Stimulated activated CD4-positive, alpha-beta T cell treated with anti-CD3 and anti-CD28 coated beads, TNF-alpha, amount 100 ng/mL, for 4 hours (primary cell): ENCODE measurements around the gene FRMD4B.
"Not testable (repeated sequence)": the region's sequence is repeated elsewhere in the genome, so short reads cannot be mapped to it uniquely, and the experiment has no call there.

Source experiments
- DNase-seq, 3 experiments: peaks; one replicate each; pipeline ENCODE4 v3.0.0-alpha.2; 2020; ENCODE audit warnings: low read depth in 3 of 3

The FRMD4B gene

DNA sequence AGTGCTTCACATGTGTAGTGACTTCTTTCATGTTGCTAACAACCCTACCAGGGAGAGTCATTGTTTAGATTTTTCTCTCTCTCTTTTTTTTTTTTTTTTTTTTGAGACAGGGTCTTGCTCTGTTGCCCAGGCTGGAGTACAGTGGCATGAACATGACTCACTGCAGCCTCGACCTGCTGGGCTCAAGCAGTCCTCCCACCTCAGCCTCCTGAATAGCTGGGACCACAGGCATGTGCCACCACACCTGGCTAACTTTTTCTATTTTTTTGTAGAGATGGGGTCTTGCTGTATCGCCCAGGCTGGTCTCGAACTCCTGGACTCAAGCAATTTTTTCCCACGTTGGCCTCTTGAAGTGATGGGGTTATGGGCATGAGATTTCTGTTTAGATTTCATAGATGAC, 63.4 kb downstream of the FRMD4B start:
- DNase-seq, result not testable (repeated sequence)

DNA sequence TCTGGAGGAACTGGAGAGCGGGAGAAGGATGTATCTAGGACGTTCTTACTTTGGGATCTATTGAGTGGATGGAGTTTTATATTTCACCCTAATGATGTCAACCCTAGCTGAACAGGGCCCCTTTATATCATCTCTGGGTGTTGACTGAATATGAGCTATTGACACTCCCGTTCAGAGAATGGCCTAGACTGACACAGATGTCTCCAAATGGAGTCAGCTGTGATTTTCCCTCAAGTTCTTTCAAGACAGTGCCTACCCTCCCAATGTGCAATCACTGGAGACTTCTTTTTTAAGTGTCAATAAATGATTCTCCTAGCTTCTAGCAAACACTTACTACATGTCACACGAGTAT, 63.8 kb downstream of the FRMD4B start:
- DNase-seq, result no peak

DNA sequence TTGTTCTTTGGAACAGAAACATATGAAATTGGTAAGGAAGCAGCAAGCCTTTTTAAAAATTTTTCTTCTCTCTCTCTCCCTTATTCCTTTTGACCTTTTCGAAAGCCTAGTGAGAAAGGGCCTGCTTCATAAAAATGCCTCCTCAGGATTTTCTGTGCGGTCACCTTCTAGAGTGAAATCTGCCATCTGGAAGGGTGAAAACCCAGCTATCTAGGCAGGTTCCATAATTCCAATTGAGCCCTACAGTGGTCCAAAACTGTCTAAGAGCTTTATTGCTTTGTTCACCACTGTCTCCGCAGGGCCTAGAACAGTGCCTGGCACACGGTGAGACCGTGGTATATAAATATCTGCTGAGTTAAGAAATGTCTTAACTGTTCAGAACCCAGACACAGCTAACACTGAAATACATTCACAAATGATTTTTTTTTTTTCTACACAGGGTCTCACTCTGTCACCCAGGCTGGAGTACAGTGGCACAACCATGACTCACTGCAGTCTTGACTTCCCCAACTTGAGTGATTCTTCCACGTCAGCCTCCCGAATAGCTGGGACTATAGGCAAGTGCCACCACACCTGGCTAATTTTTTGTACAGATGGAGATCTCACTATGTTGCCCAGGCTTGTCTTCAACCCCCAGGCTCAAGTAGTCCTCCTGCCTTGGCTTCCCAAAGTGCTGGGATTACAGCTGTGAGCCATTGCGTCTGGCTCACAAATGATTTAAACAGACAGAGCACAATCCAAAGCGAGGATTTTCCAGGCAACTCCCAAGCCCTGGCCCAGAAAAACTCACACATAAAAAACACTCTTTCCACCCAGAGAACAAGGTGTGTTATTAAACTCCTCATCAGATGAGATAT, 64.4 kb downstream of the FRMD4B start:
- no peak for DNase-seq

DNA sequence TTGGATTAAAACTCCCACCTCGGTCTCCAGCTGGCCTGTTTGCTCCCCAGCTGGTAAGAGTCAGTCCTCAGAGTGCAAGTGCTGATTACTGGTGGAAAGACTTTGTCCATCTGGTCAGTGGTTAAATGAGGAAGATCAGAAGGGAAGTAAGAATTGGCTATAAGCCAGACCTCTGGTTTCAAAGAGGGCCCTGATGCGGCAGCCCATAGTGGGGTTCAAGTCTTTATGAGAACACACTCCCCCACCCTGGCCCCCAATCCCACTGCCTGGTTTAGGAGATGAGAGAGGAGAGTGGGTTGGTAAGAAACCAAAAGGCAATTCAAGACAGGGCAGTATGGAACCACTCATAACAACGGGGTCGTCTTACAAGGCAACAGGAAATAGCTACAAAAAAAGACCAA, 65.0 kb downstream of the FRMD4B start:
- DNase-seq, result no peak

DNA sequence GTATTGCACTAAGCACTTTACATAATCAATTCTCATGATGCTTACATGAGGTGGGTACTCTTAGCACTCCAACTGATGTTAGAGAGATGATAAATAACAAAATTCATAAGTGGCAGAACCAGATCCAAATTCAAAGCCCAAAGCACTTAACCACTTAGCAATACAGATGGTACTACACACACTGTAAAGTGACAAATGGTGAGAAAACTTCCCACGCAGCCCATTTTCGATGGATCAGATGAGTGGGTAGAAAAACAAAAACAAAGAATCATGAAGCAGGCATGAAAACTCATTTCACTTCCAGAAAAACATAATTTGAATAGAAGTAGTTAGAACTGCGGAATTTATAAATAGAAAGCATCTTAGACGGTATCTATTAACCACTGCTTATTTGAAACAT, 66.2 kb downstream of the FRMD4B start:
- DNase-seq, result no peak

DNA sequence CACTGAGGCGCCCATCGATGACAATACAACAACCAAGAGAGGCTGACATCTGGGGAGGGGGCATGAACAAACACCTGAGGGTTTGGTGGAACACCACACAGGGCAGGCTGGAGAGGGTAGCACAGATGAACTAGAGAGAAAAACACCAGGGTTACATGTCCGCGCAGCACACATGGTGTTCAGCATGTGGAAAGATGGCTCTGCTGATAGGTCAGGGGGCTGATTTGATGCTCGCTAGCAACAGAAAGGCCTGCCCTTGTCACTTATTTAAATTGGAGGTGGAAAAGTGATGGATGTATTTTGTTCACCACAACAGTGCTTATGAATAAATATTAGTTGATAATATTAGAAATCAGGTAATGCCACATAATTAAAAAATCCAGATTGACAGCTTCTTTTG, 67.5 kb downstream of the FRMD4B start:
- DNase-seq, result no peak

DNA sequence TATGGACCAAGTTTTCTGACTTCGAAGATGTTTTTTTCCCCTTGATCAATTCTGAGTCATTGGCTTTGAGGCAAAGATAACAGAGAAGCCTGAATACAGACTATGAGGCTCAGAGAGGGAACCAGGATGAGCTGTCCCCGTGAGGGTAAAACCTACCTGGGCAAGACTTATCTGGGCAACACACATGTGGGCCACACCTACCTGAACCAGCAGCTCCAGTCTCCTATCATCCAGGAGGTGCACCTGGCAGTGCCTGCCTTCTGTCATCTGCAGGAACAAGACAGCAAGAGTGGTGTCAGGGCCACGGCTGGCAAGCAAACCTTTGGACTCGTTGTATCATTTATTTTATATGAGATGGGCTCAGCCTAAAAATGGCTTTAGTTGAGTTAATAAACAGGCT, 72.6 kb downstream of the FRMD4B start:
- DNase-seq, result no peak

DNA sequence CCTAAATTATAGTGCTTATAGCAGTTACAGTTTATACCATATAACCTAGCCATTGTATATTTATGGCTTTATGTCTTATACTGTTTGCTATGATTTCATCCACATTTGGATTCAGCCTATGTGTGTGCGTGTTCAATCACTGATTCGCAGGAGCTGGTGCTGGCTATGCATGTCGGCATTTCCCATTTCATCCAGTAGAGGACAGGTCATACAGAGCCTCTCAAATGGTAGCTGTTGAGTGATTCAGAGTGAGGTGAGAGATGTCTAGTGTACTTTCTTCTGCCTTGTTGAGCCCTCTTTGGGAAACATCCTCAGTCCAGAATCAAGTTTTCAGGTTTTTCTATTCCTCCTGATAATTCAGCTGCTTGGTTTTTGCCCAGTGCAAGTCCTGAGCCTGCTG, 76.1 kb downstream of the FRMD4B start:
- no peak for DNase-seq

DNA sequence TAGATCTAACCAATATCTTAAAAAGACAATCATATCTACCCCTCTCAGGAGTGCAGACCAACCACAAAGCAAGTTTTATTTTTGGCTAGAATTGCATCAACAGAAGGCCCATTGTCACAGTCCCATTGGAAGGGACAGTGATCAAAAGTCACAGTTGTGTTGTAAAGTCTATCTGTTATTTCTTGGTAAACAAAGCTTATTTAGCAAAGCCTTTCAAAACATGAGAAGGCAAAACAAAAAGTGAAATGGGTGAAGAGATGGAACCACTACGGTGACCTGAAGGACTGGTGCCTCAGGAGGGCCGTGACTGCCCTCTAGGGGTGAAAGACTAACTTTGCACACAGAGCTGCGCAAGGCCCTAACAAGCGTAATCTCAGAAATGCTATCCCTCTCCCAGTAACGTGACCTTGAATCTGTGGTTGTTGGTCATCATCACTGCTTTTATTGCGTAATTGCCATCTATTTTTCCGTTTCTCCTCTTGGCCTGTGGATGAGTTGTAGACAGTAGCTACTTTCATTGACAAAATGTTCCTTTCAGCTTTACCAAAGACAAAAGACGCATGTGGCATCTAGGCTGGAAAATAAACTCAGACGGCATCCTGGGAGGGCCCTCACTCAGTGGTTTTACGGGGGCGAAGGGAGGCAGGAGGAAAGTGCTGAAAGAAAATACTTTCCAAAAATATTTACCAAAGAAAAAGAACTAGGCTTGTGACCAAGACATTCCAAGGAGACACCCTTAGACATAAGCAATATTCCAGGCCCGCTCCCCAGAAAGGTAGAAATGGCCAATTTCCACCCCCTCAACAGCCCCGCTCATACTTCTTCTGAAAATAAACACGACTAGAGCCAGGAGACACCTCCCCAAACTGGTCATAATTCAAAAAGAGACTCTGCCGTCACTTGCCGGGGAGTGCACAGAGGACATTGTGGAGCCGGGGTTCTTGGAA, 79.4 kb downstream of the FRMD4B start:
- peak; percentile 28 to 51 (median 34) for DNase-seq

DNA sequence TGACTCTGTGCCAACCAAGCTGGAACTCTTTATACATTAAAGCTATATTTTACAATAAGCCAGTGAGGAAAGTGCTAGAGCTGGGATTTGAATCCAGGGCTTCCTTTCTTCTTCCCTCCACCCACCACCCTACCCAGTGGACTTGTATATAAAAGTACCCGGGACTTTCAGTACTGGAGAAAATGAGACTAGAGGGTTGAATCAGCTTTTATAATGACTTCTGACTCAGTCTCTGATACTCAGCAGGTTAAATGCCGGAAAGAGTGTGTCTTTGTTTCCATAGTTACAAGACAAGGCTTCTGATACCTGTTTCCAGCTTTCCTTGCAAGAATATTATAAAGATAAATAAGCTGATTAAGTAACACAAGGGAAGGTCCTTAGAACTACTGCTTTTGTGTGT, 80.9 kb downstream of the FRMD4B start:
- DNase-seq, result no peak

DNA sequence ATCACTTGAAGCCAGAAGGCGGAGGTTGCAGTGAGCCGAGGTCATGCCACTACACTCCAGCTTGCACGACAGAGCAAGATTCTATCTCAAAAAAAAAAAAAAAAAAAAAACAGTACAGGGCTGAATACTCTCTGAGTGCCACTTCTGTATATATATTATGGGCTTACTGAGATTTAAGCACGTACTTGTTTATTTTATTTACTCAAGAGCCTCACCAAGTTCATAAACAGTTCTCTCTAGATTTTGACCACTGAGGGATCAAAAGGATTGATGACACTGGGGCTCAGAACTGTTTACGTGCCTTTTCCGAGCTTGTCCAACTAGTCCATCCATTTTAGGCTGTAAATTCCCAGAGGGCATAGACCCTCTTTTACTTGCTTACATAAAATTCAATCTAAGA, 81.5 kb downstream of the FRMD4B start:
- no peak for DNase-seq

DNA sequence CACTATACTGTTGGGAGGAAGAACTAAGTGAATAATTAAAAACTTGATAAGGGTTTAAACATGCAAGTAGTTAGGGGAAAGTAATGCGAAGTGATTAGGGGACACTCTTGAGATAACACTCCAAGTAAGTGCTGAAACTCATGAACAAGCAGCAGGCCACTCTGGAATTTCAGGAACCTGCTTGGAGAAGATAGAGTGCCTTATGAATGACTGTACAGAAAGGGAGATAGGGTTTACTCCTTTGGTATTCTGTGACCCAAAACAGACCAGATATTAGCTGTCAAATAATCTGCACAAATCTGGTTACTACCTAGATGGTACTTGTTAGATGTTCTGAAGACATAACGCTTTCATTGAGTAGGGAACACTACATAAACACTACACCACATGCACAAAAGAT, 85.6 kb downstream of the FRMD4B start:
- no peak for DNase-seq

DNA sequence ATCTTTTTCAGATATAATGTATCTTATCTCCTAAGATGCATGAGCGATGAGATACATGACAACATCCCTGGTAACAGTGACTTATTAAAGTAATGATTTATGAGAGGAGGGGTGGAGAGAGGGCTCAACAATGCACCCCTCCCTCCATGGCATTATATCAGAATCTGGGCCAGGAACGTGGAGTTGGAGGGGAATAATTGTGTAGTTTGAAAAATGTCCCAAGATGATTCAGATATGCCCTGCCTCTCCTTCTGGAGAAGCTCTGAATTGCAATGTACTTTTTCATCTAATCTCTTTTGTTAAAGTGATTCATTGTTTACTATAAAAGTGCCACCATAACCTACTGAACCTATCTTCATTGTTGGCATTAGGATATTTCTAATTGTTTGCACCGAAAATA, 86.5 kb downstream of the FRMD4B start:
- DNase-seq, result no peak

DNA sequence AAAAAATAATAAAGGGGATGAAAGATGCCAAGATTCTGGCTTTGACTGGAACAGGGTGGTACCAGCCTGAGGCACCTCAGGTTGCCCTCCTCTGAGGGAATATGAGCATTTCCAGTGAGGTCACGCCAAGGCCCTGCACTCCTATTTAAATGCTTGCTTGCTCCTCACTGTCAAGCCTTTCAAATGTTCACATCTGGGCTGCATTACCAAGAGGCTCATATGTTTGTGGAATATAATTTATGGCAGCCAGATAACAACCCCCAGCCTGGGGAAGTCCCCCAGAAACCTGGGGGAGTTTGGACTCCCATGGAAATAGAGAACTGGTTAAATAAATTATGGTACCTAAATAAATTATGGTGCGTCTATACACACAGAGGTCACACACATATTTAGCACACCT, 88.4 kb downstream of the FRMD4B start:
- no peak for DNase-seq

DNA sequence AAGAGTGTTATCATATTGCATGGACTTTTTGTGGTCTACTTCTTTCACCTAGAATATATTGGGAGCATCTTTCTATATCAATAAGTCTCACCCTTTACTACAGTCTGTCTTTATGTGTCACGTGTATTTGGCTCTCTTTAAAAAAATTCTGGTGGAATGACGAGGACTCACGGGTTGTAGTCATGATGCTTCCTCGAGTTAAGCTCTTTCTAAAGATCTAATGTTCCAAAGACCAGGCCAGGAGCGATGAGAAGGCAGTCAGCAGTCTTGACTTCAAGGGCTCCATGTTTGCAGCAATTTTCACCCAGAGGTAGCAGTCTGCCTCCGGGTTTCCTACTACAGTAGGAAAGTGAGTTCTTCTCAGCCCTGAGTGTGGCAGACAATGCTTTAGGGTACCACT, 88.9 kb downstream of the FRMD4B start:
- DNase-seq, result no peak

DNA sequence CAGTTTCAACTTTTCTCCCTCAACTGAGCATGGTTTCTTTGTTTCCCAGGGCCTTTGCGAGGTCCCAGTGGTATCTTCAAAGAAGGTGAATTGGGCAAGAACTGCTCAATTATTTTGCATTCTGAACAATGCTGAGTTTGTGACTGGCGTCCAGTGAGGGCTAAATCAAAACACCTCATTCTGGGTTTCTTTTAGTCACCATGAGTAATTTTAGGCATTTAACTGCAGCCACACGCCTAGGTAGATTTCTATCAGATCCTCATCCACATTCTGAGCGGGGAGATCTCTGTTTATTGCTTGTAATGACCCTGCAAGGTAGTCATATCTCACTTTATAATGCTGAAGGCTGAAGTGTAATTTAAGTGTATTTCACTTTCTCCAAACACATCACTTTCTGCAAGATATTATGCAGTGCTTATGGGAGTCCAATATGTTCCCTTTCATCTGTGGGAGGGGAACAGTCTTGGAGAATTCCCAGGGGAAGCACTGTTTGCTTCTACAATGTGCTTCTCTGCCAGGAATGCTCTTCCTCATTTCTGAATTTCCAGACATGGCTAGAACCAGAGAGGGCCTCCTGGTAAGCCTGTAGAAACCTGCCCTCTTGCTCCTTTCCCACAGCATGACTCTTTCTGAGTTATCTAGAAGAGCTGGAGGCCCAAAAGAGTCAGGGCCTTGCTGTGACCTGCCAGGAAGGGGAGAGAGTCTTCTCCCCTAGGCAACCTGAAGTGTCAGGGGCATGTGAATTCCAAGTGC, 91.7 kb downstream of the FRMD4B start:
- no peak for DNase-seq

DNA sequence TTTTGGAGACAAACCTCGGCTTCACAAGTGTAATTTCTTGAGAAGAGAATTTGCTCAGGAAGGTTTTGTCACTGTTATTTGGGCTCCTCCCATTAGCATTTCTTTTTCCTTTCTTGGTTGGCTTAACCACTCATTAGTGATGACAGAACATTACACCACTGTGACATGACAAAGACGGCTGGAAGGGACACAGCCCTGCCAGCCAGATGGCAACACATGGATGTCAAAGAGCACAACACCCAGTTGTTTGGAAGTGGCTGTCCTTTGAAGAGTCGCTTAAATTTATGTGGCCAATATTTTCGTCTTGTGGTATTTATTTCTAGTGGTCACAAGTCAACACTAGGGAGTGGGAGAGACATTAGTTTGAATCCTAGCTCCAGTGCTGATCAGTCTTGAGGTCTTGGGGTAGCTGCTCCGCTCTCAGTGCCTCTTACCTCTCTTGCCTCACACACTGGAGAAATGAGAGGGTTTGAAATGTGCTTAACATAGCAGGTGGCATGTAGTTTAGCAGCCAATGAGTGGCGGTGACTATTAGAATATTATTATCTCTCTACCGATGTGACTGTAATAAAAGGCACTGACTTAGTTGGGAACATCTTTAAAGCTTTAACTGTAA, 92.8 kb downstream of the FRMD4B start:
- DNase-seq, result no peak

DNA sequence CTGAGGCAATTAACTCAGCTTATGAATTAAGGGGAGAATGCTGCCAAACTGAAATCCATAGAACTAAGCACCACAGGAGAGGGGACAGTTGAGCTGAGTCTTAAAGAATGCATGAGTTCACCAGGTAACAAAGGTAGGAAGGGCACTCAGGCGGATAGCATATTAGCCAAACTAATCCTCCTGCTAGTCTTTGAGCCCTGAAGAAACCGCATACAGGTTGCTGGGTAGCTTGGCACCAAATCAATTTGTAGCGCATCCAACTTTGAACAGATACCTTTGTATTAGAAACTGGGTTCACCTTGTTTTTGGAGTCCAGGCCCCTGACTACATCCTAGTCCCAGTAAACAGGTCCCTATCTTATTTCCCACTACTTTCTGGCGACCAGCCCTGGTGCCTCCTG, 93.7 kb downstream of the FRMD4B start:
- DNase-seq, result no peak

DNA sequence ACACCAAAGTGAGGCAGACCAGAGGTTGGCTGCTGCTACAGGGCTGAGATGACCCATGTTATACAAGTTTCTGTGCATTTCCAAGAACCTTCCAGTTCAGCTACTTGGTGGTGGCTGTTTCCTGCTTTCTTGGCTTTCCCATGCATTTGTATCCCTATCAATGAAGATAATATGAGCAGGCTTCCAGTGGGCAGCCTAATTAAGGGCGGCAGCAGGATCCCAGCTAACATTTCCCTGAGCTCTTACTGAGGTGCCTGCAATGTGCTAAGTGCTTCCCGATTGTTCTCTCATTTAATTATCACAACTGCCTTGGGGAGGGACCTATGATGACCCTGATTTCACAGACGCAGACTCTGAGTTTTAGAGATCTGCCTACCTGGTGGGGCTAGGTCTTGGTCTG, 95.5 kb downstream of the FRMD4B start:
- DNase-seq, result no peak

DNA sequence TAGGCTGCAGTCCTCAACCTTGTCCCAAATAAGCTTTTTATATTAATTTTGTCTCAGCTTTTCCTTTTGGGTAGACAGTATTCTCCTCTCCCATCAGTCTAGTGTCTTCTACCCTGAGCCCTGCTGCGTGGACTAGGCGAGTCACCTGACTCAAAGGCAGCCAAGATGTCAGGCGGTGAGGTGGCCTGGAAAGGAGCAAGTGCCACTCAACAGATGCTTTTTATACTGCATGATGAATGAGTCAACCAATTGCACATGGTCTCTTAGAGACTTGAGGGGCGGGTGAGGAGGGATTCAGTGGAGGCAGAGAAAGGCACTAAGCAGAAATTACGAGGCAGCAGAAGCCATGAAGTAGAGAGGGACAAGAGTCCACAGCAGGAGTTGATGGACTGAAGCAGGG, 95.9 kb downstream of the FRMD4B start:
- no peak for DNase-seq

DNA sequence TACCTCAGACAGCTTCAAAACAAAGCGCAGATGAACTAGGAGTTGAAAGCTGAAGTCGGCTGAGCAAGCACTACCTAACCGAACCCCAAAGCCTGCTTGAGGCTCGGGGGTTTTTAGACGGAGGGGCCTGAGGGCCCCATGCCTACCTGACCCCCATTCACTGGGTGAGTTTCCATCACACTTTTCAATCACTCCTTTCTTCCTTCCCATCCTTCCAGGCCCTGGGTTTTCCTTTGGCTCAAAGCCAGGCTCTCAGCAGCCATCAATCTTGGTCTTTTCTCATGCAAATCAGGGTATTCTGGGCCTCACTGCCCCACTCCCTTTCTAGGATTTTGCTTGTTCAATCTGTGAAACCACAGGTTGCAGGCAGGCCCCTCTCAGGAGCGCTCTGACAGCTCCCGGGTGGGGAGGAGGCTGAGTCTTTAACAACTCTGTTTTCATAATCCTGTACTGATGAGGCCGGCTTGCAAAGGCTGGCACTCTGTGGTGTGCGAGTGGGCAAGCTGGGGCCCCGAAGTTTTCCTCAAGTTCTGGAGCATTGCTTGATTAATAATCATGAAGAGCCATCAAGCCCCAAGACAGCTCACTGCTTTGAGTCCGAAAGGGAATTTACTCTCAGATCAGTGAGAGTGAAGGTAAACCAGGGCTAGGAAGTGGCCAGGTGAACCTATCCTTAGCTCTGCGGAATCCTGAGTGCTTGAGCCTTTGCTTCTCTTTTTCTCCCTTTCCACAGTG, 97.6 kb downstream of the FRMD4B start:
- DNase-seq, result no peak
